HG02970 (cell line): Measurements from ENCODE around the gene MYO1F.

ENCODE experiments used
- ATAC-seq: cut with Tn5 transposase; IDR thresholded peaks from one replicate; pipeline ENCODE4 v1.9.1; 2021; ENCODE audit warnings: mild to moderate bottlenecking, moderate library complexity, moderate number of reproducible peaks; ENCODE audit not compliant: unreplicated experiment, low FRiP score

MYO1F gene

DNA sequence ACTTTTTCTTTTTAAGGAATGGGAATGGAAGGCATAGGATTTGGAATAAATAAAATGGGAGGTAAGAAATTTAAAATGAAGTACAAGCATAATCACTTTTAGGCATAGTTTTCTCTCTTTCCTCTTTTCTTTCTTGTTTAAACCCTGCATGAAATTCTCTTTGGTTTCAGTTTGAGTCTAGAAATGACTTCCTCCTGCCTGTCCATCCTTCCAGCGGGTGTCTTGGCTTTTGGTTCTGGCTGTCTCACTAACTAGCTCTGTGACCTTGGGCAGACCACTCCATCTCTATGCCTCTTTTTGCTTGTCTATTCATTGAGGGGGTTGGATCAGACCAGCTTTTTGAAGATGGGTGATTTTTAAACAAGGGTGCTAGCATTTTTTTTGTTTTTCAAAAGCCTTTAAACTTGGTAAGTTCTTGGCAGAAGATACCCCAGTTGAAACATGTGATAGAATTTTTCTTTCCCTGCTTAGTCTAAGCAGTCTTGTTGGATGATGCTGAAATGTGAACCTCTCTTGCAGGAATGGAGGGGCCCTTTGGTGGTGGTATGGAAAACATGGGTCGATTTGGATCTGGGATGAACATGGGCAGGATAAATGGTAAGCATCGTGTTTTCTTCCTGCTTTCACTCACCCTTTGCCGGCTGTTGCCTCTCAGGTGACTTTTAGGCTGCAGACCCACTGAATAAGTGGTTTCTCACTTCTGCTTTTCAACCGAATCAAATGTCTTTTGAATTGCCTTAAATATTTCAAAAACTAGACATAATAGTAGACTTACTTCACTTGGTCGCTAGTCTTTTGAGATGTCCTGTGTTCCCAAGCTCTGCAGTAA lies 103.4 kb downstream of the MYO1F start:
- no peak for ATAC-seq
